Measurements from ENCODE around the gene LGALS1. TPM values are rescaled to one million over a fixed set of nuclear protein-coding genes. Genes with fewer than 3 reads are reported as not detected.
A peak's percentile ranks its signal among the peaks of the same experiment; 100 is the strongest.

LGALS1 gene
- total and polyA plus RNA-seq, 9 of the 15 experiments (the other 6 are each of a cell fraction or from before 2014, with no cell fraction given), result 160 to 800 (median 330) TPM

- TF ChIP-seq HMGXB4 (CRISPR knock-in tag; IDR thresholded peaks at IDR 0.05) (no peak), LARP7 (IDR thresholded peaks at IDR 0.05) (no peak), CXXC5 (CRISPR knock-in tag; IDR thresholded peaks at IDR 0.05) (peak; percentile 96), ZNF184 (CRISPR knock-in tag; IDR thresholded peaks at IDR 0.05) (no peak), ZNF780A (CRISPR knock-in tag; IDR thresholded peaks at IDR 0.05) (no peak), PURB (CRISPR knock-in tag; IDR thresholded peaks at IDR 0.05; ENCODE audit: low read depth) (no peak), MCM7 (IDR thresholded peaks at IDR 0.05) (no peak), BRD4 (IDR thresholded peaks at IDR 0.05) (no peak), MEIS2 (IDR thresholded peaks at IDR 0.05; ENCODE audit: partially characterized antibody) (no peak), RCOR1 (IDR thresholded peaks at IDR 0.05; ENCODE audit: borderline replicate concordance in 1 of 2, low read depth in 2 of 2, low read length in 2 of 2) (no peak; a peak in 1 of 4 replicates), POLR3A (IDR thresholded peaks at IDR 0.05; ENCODE audit: borderline replicate concordance, extremely low read depth, insufficient read depth, insufficient read length) (no peak), KDM1A (IDR thresholded peaks at IDR 0.05) (no peak), MYNN (IDR thresholded peaks at IDR 0.05) (no peak), MYNN (CRISPR knock-in tag; IDR thresholded peaks at IDR 0.05) (no peak)
- TF ChIP-seq, protein P1, sequence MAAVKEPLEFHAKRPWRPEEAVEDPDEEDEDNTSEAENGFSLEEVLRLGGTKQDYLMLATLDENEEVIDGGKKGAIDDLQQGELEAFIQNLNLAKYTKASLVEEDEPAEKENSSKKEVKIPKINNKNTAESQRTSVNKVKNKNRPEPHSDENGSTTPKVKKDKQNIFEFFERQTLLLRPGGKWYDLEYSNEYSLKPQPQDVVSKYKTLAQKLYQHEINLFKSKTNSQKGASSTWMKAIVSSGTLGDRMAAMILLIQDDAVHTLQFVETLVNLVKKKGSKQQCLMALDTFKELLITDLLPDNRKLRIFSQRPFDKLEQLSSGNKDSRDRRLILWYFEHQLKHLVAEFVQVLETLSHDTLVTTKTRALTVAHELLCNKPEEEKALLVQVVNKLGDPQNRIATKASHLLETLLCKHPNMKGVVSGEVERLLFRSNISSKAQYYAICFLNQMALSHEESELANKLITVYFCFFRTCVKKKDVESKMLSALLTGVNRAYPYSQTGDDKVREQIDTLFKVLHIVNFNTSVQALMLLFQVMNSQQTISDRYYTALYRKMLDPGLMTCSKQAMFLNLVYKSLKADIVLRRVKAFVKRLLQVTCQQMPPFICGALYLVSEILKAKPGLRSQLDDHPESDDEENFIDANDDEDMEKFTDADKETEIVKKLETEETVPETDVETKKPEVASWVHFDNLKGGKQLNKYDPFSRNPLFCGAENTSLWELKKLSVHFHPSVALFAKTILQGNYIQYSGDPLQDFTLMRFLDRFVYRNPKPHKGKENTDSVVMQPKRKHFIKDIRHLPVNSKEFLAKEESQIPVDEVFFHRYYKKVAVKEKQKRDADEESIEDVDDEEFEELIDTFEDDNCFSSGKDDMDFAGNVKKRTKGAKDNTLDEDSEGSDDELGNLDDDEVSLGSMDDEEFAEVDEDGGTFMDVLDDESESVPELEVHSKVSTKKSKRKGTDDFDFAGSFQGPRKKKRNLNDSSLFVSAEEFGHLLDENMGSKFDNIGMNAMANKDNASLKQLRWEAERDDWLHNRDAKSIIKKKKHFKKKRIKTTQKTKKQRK (IDR thresholded peaks at IDR 0.05; ENCODE audit: borderline replicate concordance, low read depth, low read length), result peak; percentile 75; the same call in 1 of the 2 replicates
- TF ChIP-seq, protein P2, sequence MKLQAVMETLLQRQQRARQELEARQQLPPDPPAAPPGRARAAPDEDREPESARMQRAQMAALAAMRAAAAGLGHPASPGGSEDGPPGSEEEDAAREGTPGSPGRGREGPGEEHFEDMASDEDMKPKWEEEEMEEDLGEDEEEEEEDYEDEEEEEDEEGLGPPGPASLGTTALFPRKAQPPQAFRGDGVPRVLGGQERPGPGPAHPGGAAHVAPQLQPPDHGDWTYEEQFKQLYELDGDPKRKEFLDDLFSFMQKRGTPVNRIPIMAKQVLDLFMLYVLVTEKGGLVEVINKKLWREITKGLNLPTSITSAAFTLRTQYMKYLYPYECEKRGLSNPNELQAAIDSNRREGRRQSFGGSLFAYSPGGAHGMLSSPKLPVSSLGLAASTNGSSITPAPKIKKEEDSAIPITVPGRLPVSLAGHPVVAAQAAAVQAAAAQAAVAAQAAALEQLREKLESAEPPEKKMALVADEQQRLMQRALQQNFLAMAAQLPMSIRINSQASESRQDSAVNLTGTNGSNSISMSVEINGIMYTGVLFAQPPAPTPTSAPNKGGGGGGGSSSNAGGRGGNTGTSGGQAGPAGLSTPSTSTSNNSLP (IDR thresholded peaks at IDR 0.05; ENCODE audit: borderline replicate concordance, low read depth, low read length), result no peak
- TF ChIP-seq, protein P3, sequence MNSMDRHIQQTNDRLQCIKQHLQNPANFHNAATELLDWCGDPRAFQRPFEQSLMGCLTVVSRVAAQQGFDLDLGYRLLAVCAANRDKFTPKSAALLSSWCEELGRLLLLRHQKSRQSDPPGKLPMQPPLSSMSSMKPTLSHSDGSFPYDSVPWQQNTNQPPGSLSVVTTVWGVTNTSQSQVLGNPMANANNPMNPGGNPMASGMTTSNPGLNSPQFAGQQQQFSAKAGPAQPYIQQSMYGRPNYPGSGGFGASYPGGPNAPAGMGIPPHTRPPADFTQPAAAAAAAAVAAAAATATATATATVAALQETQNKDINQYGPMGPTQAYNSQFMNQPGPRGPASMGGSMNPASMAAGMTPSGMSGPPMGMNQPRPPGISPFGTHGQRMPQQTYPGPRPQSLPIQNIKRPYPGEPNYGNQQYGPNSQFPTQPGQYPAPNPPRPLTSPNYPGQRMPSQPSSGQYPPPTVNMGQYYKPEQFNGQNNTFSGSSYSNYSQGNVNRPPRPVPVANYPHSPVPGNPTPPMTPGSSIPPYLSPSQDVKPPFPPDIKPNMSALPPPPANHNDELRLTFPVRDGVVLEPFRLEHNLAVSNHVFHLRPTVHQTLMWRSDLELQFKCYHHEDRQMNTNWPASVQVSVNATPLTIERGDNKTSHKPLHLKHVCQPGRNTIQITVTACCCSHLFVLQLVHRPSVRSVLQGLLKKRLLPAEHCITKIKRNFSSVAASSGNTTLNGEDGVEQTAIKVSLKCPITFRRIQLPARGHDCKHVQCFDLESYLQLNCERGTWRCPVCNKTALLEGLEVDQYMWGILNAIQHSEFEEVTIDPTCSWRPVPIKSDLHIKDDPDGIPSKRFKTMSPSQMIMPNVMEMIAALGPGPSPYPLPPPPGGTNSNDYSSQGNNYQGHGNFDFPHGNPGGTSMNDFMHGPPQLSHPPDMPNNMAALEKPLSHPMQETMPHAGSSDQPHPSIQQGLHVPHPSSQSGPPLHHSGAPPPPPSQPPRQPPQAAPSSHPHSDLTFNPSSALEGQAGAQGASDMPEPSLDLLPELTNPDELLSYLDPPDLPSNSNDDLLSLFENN (IDR thresholded peaks at IDR 0.05; ENCODE audit: low read depth in 2 of 2, low read length in 2 of 2), result no peak
Measured at GRCh38 chr22:37658133-37659065, 17.0 kb upstream of the LGALS1 start, which contains the start of gene PDXP (continued).

All from K562 (cell line).